Activated CD8-positive, alpha-beta memory T cell treated with anti-CD3 and anti-CD28 coated beads for 24 hours (primary cell): ENCODE measurements around the gene LHFPL3.

Experiments used
- DNase-seq: peaks from one replicate; pipeline ENCODE4 v3.0.0-alpha.2; 2020

The LHFPL3 gene

GRCh38 chr7:104809906-104810305 lies 481.5 kb downstream of the LHFPL3 start:
- DNase-seq, result no peak

GRCh38 chr7:104814126-104814525 lies 485.7 kb downstream of the LHFPL3 start:
- no peak for DNase-seq

GRCh38 chr7:104814671-104815400 lies 486.4 kb downstream of the LHFPL3 start:
- no peak for DNase-seq

GRCh38 chr7:104816537-104816936 lies 488.1 kb downstream of the LHFPL3 start:
- no peak for DNase-seq

GRCh38 chr7:104818961-104819880 lies 490.8 kb downstream of the LHFPL3 start:
- no peak for DNase-seq

- no peak for DNase-seq
Observed at GRCh38 chr7:104820836-104821535, 492.6 kb downstream of the LHFPL3 start.

GRCh38 chr7:104823177-104823576 lies 494.8 kb downstream of the LHFPL3 start:
- DNase-seq, result no peak

GRCh38 chr7:104825099-104825498 lies 496.7 kb downstream of the LHFPL3 start:
- no peak for DNase-seq

GRCh38 chr7:104826135-104826534 lies 497.7 kb downstream of the LHFPL3 start:
- DNase-seq, result no peak

GRCh38 chr7:104836976-104837375 lies 508.6 kb downstream of the LHFPL3 start:
- no peak for DNase-seq

- DNase-seq, result no peak
Observed at GRCh38 chr7:104838537-104839299, 510.3 kb downstream of the LHFPL3 start.

GRCh38 chr7:104839842-104840241 lies 511.4 kb downstream of the LHFPL3 start:
- no peak for DNase-seq

- no peak for DNase-seq
Observed at GRCh38 chr7:104841798-104842197, 513.4 kb downstream of the LHFPL3 start.

- no peak for DNase-seq
Observed at GRCh38 chr7:104843198-104843597, 514.8 kb downstream of the LHFPL3 start.

- DNase-seq, result no peak
Observed at GRCh38 chr7:104845557-104845956, 517.2 kb downstream of the LHFPL3 start.

- no peak for DNase-seq
Observed at GRCh38 chr7:104846731-104847130, 518.3 kb downstream of the LHFPL3 start.

GRCh38 chr7:104848138-104848990 lies 520.0 kb downstream of the LHFPL3 start:
- DNase-seq, result peak; percentile 77

- no peak for DNase-seq
Observed at GRCh38 chr7:104850374-104850773, 522.0 kb downstream of the LHFPL3 start.

- no peak for DNase-seq
Observed at GRCh38 chr7:104851268-104851667, 522.9 kb downstream of the LHFPL3 start.

GRCh38 chr7:104852386-104852785 lies 524.0 kb downstream of the LHFPL3 start:
- DNase-seq, result no peak

- no peak for DNase-seq
Observed at GRCh38 chr7:104855861-104856260, 527.5 kb downstream of the LHFPL3 start.
